GM21619 (cell line): Measurements from ENCODE around the gene GJA5.
"Not testable (repeated sequence)": the region's sequence is repeated elsewhere in the genome, so short reads cannot be mapped to it uniquely, and the experiment has no call there.

Source experiments
- ATAC-seq: cut with Tn5 transposase; IDR thresholded peaks from one replicate; pipeline ENCODE4 v1.9.1; 2021; ENCODE audit not compliant: unreplicated experiment

GJA5 gene

DNA sequence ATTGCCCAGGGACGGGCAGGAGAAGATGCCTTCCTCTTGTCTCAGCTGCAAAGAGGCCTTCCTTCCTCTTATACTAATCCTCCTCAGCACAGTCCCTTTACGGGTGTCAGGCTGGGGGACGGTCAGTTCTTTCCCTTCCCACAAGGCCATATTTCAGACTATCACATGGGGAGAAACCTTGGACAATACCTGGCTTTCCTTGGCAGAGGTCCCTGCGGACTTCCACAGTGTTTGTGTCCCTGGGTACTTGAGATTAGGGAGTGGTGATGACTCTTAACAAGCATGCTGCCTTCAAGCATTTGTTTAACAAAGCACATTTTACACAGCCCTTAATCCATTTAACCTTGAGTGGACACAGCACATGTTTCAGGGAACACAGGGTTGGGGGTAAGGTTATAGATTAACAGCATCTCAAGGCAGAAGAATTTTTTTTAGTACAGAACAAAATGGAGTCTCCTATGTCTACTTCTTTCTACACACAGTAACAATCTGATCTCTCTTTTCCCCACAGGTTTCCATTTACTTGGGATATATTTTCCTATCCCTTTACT is 26.0 kb downstream of the GJA5 start:
- not testable (repeated sequence) for ATAC-seq

DNA sequence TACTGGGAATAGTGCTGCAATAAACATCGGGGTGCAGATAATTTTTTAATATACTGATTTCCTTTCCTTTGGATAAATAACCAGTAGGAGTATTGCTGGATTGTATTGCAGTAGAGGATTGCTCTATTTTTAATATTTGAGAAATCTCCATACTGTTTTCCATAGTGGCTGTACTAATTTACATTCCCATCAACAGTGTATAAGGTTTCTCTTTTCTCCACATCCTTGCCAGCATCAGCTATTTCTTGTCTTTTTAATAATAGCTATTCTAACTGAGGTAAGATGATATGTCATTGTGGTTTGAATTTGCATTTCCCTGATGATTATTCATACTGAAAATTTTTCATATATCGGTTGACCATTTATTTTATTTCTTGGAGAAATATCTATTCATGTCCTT is 31.1 kb downstream of the GJA5 start:
- no peak for ATAC-seq

DNA sequence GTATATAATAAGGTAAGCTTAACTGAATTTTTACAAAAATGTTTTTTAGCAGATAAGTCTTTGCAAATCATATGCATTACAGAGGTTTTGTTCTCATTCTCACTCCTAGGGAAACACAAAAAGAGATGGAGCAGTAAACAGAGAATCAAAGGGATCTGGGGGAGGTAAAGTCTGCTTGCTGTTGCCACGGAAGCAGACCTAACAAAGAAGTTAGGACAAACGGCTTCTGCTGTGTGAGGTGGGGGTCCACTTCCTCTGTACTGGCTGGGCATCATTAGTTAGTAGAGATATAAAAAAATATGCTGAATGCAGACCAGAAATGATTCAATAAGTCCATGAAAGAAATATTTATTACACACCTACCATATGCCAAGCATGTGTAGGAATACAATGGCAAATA is 34.2 kb downstream of the GJA5 start:
- no peak for ATAC-seq

DNA sequence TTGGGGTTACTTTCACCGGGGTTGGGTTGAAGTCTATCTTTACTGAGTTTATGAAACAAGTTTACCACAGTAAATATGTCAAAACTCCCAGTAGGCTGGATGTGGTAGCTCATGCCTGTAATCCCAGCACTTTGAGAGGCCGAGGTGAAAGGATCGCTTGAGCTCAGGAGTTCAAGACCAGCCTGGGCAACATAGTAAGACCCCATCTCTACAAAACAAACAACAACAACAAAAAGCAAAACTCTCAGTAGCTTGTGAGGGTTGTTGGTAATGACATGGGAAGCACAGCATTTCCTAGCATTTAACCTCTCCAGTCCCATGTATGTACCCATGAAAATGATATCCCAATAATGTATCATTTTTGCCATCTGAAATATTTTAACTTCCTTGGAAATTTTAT is 34.7 kb downstream of the GJA5 start:
- no peak for ATAC-seq

DNA sequence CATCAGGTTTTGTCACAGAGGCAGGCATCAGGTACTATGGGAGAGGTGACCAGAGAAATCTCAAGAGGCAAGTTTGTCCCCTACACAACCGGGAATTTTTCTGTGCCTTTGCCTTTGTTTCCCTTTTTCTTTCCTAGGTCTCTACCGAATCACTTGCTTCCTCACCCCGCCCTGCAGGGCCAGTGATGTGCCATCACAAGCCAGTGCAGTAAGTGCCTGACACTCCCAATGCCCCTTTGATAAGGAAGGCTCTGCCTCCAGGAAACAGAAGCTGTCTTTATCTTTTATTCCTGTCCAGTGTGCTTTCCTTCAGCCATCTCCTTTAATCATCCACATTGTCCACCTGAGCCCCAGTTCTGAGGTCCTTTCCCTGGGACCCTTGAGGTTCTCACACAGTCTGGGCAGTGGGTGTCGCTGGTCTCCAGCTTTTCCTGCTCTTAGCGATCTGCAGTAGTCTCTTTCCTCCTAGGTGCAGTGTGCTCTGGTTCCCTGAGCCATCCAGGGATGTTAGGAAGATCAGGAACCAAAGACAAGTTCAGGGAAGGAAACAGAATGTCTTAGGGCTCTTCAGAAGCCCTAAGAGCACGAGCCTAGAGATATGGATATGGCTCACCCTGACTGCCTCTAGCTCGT is 36.6 kb downstream of the GJA5 start:
- no peak for ATAC-seq

DNA sequence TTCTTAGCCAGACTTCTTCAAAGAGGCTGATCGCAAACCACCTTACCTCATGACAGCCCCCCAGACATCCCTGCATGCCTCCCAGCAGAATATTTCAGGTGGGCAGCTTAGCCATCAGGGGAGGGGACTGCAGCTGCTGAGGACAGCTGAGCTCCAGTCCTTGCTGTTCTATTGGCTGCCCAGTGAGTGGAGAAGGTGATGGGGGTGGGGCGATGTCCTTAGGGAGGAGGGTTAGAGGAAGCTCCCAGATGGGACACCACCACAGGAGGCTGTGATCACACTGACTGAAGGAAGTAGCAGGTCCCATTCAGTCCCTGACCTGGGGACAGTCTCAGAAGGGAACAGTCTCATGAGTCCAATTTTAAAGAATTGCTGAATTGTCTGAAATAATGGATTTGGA is 38.3 kb downstream of the GJA5 start:
- ATAC-seq, result no peak

DNA sequence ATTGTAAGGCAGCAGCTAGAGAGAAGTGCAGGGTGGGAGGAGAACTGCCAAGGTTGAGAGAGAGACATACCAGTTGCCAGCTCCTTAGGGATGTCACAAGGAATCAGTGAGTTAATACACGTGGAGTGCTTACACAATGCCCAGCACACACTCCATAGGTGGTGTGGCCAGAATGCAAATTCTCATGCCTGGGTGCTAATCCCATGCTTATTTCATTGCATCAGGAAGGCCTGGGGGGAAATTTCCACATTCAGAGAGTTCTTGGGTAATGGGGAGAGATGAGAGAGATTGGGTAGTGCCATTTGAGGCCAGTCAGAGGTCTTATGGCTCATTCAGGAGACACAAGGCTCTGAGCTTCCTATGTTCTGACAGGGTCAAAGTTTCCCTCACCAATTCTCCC is 38.7 kb downstream of the GJA5 start:
- no peak for ATAC-seq

DNA sequence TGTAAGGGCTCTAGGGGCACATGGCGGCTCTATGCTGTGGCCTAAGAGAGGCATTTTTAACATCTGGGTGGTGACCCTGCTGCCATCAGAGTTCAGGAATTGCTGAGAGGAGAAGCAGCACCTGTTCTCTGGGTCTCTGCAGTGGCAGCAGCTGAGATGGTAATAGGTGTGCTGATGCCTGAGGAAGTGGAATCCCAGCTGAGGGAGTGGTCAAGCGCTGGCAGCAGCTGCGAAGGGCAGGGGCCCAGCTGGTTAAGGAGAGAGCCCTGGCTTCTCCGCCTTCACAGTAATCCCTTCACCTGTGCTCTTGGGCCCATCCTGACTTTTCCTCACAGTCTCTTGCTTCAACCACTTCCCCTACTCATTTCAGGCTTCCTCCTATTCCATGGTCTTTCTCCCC is 39.8 kb downstream of the GJA5 start:
- no peak for ATAC-seq

DNA sequence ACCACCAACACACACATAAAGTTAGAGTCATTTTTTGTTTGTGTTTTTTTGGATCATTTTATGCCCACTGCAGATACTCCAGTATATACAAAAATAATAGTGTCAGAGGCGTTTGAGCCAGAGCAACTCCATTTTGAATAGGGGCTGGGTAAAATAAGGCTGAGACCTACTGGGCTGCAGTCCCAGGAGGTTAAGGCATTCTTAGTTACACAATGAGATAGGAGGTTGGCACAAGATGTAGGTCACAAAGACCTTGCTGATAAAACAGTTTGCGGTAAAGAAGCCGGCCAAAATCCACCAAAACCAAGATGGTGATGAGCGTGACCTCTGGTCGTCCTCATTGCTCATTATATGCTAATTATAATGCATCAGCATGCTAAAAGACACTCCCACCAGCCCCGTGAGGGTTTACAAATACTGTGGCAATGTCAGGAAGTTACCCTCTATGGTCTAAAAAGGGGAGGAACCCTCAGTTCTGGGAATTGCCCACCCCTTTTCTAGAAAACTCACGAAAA is 40.6 kb downstream of the GJA5 start:
- ATAC-seq, result no peak

DNA sequence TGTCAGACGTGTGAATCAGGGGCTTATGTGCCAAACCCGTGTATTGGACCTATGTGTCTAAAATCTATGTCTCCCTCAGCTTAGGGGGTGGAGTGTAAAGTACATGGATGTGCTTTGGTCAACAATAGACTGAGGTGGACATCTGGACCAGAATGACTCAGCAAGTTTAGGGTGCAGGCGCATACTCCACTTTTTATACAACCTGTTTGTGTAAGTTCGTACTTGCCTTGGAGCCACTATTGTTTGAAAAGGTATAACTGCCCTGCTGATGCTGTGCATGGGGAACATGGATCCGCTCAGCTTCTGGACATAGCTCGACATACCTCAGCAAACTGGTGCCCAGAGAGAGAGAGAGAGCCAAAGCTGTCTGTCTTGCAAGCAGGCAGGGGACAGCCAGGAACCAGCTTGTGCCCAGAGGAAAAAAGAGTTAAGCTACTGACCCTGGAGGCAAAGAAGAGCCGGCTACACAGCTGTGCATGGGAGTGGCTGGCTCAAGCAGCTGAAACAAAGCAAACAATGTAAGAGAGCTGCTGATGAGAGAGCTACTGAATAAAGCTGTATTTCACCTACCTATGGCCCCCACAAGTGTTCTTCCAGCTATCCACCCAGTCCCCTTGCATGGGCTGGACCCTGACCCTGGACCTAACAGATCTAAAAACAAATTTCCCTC is 41.2 kb downstream of the GJA5 start:
- ATAC-seq, result no peak

DNA sequence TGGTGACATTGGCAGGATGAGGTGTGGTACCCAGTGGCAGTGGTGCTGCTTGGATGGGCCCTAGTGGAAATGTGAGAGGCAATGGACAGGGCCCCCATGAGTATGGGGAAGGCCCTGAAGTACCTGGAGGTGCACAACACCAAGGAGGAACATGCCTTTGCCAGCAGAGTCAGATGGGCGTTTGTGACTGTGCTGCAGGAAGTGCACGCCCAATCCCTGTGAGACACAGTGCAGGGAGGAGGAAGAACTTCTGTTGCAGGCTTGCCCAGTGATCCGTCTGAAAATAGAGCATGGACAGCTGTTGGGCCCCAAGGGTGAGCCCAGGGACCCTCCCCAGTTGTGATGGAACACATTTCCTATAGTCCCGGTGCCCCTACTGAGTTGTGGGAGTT is 42.7 kb downstream of the GJA5 start:
- no peak for ATAC-seq

DNA sequence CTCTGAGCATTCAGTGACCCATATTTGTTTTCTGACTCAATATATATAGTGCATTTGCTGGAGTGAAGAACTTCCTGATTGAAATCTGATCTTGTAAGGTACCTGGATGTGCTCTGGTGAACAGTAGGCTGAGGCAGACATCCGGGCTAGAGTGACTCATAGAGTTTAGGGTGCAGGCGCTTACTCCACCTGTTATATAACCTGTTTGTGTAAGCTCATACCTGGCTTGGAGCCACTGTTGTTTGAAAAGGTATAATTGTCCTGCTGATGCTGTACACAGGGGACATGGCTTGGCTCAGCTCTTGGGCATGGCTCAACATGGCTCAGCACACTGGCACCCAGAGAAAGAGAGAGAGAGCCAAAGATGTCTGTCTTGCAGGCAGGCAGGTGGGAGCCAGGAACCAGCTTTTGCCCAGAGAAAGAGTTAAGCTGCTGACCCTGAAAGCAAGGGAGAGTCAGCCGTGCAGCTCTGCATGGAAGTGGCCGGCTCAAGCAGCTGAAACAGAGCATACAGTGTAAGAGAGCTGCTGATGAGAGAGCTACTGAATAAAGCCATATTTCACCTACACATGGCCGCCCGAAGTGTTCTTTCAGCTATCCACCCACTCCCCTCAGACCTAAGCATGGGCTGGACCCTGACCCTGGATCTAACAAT is 43.2 kb downstream of the GJA5 start:
- no peak for ATAC-seq

DNA sequence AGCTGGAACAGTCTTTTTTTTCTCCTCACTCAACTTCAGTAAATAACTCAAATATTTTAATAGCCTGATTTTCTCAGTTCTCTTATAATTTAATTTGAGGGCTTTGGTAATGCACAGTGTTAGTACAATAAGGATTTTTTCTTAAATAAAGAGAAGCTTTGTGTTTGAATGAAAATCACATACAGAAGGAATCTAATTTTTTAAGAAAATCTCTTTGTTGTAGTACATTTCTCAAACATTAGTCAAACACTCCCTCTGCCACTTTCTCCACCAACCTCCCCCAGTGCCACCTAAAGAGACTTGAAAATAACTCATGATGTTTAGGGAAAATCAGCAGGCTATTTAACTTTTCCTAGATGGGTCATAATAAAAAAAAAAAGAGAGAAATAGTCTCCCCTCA is 47.8 kb downstream of the GJA5 start:
- ATAC-seq, result no peak
